Measurements from ENCODE around the gene TADA2B.

DNA sequence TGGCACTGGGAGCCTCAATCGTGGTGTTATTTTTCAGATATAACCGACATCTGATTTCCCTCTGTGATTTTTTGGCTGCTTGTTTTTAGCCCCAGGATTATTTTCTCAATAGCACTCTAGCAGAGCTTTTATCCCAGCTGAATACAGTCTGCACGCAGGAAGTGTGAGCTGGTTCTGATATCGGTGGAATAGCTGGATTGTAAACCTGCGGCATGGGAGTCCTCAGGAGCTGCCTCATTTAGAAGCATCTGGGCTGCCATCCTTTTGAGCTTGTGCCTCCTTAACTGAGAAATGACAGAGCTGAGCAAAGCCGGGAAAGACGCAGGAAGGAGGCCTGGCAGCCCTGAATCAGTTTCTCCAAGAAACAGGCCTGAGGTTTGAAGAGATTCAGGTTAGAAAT lies 53.1 kb downstream of the TADA2B start:
- TF ChIP-seq, protein P1, sequence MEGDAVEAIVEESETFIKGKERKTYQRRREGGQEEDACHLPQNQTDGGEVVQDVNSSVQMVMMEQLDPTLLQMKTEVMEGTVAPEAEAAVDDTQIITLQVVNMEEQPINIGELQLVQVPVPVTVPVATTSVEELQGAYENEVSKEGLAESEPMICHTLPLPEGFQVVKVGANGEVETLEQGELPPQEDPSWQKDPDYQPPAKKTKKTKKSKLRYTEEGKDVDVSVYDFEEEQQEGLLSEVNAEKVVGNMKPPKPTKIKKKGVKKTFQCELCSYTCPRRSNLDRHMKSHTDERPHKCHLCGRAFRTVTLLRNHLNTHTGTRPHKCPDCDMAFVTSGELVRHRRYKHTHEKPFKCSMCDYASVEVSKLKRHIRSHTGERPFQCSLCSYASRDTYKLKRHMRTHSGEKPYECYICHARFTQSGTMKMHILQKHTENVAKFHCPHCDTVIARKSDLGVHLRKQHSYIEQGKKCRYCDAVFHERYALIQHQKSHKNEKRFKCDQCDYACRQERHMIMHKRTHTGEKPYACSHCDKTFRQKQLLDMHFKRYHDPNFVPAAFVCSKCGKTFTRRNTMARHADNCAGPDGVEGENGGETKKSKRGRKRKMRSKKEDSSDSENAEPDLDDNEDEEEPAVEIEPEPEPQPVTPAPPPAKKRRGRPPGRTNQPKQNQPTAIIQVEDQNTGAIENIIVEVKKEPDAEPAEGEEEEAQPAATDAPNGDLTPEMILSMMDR (IDR thresholded peaks at IDR 0.05; ENCODE audit: low read depth, low read length, missing input control): no peak
- TF ChIP-seq, protein P2, sequence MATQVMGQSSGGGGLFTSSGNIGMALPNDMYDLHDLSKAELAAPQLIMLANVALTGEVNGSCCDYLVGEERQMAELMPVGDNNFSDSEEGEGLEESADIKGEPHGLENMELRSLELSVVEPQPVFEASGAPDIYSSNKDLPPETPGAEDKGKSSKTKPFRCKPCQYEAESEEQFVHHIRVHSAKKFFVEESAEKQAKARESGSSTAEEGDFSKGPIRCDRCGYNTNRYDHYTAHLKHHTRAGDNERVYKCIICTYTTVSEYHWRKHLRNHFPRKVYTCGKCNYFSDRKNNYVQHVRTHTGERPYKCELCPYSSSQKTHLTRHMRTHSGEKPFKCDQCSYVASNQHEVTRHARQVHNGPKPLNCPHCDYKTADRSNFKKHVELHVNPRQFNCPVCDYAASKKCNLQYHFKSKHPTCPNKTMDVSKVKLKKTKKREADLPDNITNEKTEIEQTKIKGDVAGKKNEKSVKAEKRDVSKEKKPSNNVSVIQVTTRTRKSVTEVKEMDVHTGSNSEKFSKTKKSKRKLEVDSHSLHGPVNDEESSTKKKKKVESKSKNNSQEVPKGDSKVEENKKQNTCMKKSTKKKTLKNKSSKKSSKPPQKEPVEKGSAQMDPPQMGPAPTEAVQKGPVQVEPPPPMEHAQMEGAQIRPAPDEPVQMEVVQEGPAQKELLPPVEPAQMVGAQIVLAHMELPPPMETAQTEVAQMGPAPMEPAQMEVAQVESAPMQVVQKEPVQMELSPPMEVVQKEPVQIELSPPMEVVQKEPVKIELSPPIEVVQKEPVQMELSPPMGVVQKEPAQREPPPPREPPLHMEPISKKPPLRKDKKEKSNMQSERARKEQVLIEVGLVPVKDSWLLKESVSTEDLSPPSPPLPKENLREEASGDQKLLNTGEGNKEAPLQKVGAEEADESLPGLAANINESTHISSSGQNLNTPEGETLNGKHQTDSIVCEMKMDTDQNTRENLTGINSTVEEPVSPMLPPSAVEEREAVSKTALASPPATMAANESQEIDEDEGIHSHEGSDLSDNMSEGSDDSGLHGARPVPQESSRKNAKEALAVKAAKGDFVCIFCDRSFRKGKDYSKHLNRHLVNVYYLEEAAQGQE (IDR thresholded peaks at IDR 0.05): no peak
- TF ChIP-seq SP1 (IDR thresholded peaks at IDR 0.05) (no peak), HNF4G (IDR thresholded peaks at IDR 0.05) (no peak), RAD21 (IDR thresholded peaks at IDR 0.05) (no peak), JUND (IDR thresholded peaks at IDR 0.05) (no peak), EGR1 (IDR thresholded peaks at IDR 0.05; ENCODE audit: low read depth in 2 of 2) (no peak)
- TF ChIP-seq, protein P3, sequence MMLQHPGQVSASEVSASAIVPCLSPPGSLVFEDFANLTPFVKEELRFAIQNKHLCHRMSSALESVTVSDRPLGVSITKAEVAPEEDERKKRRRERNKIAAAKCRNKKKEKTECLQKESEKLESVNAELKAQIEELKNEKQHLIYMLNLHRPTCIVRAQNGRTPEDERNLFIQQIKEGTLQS (IDR thresholded peaks at IDR 0.05): no peak
